Heart left ventricle (tissue), 13 donors: Measurements from ENCODE around the gene IGSF1.

Experiments used
- POLR2A ChIP-seq, 2 donors: fragments of 450-650 bp; IDR thresholded peaks; one replicate each; pipeline ENCODE4 v1.6.1; 2017; ENCODE audit warnings: antibody characterized with exemption in 2 of 2, mild to moderate bottlenecking in 2 of 2, moderate library complexity in 2 of 2
- TF ChIP-seq, protein P1 (sequence below), 12 donors: fragments of 200-600 bp; sonication (generic) in 4 of 12; IDR thresholded peaks; one replicate each; pipeline versions ENCODE4 v1.5.0 to v1.8.0; 2018 to 2022; ENCODE audit warnings: antibody characterized with exemption in 12 of 12, mild to moderate bottlenecking in 5 of 12
- donor health status: ischemic (EF 13 %, LVEDD 7.1; RV severe dilation, severe dysfunction).
- donor health status: DM: no; HTN: yes; CAD: no.
- donor health status: DM: no; HTN: no; CAD: no.
- donor health status: ischemic (EF 25% LVEDD 6.9; RV normal size, moderate dysfunction).
- donor health status: ischemic (EF 25% LVEDD 5.7; RV mildly dilated, moderate dysfunction).
- donor health status: ischemic (EF 35%, LVEDD 5.7; RV mildly dilated, moderate dysfunction).
- donor health status: nonischemic (EF 11% LVEDD 7.7; RV severe dilation, severe dysfunction).
- donor health status: DM: yes; HTN: yes; CAD: no.
- donor health status: PGD.
- donor health status: ischemic (EF 29% LVEDD 5.4; RV normal size, mild dysfunction).
- donor health status: nonischemic (EF 23%, LVEDD 6.1; RV moderate dilation, normal function).

DNA sequence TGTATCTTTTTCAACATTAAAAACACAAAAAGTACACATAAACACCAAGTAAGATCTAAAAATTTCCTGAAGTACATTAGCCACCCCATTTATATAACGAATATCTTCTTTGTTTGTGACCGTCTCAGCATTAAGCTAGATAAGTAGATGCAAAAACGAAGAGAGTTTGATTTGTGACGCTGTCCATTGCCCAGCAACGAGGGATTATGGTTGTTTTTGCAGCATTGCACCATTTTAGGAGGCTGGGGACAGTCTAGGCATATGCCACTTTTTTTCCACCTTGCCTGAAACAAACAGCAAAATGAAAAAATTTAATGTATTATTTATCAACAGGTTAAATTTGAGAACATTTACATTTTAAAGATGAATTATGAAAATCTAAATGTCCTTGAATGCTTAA, 12.0 kb upstream of the IGSF1 start:
- TF ChIP-seq POLR2A (IDR thresholded peaks at IDR 0.05): no peak
- TF ChIP-seq, protein P1, sequence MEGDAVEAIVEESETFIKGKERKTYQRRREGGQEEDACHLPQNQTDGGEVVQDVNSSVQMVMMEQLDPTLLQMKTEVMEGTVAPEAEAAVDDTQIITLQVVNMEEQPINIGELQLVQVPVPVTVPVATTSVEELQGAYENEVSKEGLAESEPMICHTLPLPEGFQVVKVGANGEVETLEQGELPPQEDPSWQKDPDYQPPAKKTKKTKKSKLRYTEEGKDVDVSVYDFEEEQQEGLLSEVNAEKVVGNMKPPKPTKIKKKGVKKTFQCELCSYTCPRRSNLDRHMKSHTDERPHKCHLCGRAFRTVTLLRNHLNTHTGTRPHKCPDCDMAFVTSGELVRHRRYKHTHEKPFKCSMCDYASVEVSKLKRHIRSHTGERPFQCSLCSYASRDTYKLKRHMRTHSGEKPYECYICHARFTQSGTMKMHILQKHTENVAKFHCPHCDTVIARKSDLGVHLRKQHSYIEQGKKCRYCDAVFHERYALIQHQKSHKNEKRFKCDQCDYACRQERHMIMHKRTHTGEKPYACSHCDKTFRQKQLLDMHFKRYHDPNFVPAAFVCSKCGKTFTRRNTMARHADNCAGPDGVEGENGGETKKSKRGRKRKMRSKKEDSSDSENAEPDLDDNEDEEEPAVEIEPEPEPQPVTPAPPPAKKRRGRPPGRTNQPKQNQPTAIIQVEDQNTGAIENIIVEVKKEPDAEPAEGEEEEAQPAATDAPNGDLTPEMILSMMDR (IDR thresholded peaks at IDR 0.05): no peak
